ENCODE measurements around the gene ATP9A.

DNA sequence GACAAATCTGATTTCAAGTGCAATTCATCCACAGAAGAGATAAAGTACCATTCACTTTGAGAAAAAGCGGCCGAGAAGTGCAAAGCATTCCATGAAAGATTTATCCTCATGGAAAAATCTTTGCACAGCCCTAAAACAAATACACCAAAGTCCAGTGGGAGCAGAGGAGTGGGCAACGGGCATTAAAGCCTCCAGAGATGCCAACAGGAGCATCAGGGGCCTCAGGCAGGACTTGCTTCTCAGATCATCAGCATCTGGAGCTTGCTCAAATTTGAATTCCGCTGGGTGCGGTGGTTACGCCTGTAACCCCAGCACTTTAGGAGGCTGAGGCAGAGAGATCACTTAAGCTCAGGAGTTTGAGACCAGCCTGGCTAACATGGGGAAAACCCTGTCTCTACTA is 115.0 kb downstream of the ATP9A start:
- no peak for TF ChIP-seq POLR2A (IDR thresholded peaks at IDR 0.05)
- TF ChIP-seq, protein P1, sequence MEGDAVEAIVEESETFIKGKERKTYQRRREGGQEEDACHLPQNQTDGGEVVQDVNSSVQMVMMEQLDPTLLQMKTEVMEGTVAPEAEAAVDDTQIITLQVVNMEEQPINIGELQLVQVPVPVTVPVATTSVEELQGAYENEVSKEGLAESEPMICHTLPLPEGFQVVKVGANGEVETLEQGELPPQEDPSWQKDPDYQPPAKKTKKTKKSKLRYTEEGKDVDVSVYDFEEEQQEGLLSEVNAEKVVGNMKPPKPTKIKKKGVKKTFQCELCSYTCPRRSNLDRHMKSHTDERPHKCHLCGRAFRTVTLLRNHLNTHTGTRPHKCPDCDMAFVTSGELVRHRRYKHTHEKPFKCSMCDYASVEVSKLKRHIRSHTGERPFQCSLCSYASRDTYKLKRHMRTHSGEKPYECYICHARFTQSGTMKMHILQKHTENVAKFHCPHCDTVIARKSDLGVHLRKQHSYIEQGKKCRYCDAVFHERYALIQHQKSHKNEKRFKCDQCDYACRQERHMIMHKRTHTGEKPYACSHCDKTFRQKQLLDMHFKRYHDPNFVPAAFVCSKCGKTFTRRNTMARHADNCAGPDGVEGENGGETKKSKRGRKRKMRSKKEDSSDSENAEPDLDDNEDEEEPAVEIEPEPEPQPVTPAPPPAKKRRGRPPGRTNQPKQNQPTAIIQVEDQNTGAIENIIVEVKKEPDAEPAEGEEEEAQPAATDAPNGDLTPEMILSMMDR (IDR thresholded peaks at IDR 0.05): no peak
